NCI-H446 treated with DMSO at 0.1 percent for 48 hours (cell line): Measurements from ENCODE around the gene FLNB.

ENCODE experiments used
- DNase-seq: peaks from one replicate; lab custom pipeline; 2025; lab: John Stamatoyannopoulos, UW

The FLNB gene

GRCh38 chr3:58077596-58078285, 69.5 kb downstream of the FLNB start:
- peak; percentile 10 for DNase-seq

GRCh38 chr3:58078610-58079009, 70.4 kb downstream of the FLNB start:
- DNase-seq = no peak

GRCh38 chr3:58079773-58080172, 71.6 kb downstream of the FLNB start:
- peak; percentile 49 for DNase-seq

GRCh38 chr3:58082047-58082446, 73.8 kb downstream of the FLNB start:
- DNase-seq = no peak

GRCh38 chr3:58084166-58084565, 75.9 kb downstream of the FLNB start:
- DNase-seq = no peak

- DNase-seq = no peak
These were observed 76.7 kb downstream of the FLNB start for GRCh38 chr3:58084788-58085543.

GRCh38 chr3:58085616-58086015, 77.4 kb downstream of the FLNB start:
- no peak for DNase-seq

- no peak for DNase-seq
These were observed 80.3 kb downstream of the FLNB start for GRCh38 chr3:58088501-58088900.

- no peak for DNase-seq
These were observed 82.1 kb downstream of the FLNB start for GRCh38 chr3:58090351-58090750.

- no peak for DNase-seq
These were observed 84.3 kb downstream of the FLNB start for GRCh38 chr3:58092521-58092920.

- no peak for DNase-seq
These were observed 85.5 kb downstream of the FLNB start for GRCh38 chr3:58093574-58094195.

GRCh38 chr3:58094657-58095056, 86.4 kb downstream of the FLNB start:
- DNase-seq = no peak

- no peak for DNase-seq
These were observed 87.4 kb downstream of the FLNB start for GRCh38 chr3:58095603-58096138.

GRCh38 chr3:58098531-58098930, 90.3 kb downstream of the FLNB start:
- no peak for DNase-seq

GRCh38 chr3:58099865-58100264, 91.6 kb downstream of the FLNB start:
- DNase-seq = no peak

GRCh38 chr3:58101499-58102389, 93.5 kb downstream of the FLNB start:
- DNase-seq = no peak

- DNase-seq = no peak
These were observed 94.1 kb downstream of the FLNB start for GRCh38 chr3:58102390-58102750.

- DNase-seq = no peak
These were observed 94.8 kb downstream of the FLNB start for GRCh38 chr3:58102976-58103451.

- DNase-seq = no peak
These were observed 95.9 kb downstream of the FLNB start for GRCh38 chr3:58104151-58104550.

GRCh38 chr3:58104712-58105111, 96.5 kb downstream of the FLNB start:
- no peak for DNase-seq

GRCh38 chr3:58105196-58105595, 97.0 kb downstream of the FLNB start:
- no peak for DNase-seq

GRCh38 chr3:58106061-58106460, 97.8 kb downstream of the FLNB start:
- DNase-seq = no peak
